ENCODE measurements around the gene HM13. TPM values are rescaled to one million over a fixed set of nuclear protein-coding genes. Genes with fewer than 3 reads are reported as not detected.

The HM13 gene
- total and polyA plus RNA-seq, 4 donors, result 57.6 to 210 (median 99.1) TPM

GRCh38 chr20:31473331-31474096 lies 40.7 kb upstream of the HM13 start:
- no peaks in the 10 kb centered on the region for H3K36me3 ChIP-seq (ENCODE audit: control insufficient read depth in 4 of 4, insufficient read depth in 3 of 4, low read depth in 1 of 4, low read length in 3 of 4)
- H3K27me3 ChIP-seq (ENCODE audit: control insufficient read depth in 4 of 4, insufficient read depth in 4 of 4, low read length in 3 of 4), result peaks cover 3 to 12% (median 8%) of the 10 kb centered on the region in 4 donors
- WGBS, result 85% methylated on average over 5 of the region's 5 CpGs
- TF ChIP-seq HNF4G (IDR thresholded peaks at IDR 0.05) (no peak), RAD21 (IDR thresholded peaks at IDR 0.05) (no peak), SP1 (IDR thresholded peaks at IDR 0.05) (no peak), RXRA (IDR thresholded peaks at IDR 0.05) (no peak), NR2F2 (IDR thresholded peaks at IDR 0.05) (no peak), HNF4A (conservative IDR thresholded peaks at IDR 0.05) (no peak), MAX (IDR thresholded peaks at IDR 0.05) (no peak), GABPA (IDR thresholded peaks at IDR 0.05 in 1 of 2, conservative IDR thresholded peaks at IDR 0.05 in 1 of 2) (no peak), JUND (IDR thresholded peaks at IDR 0.05) (no peak), EGR1 (IDR thresholded peaks at IDR 0.05; ENCODE audit: low read depth in 2 of 2) (no peak), FOXA1 (IDR thresholded peaks at IDR 0.05) (no peak), ZBTB33 (IDR thresholded peaks at IDR 0.05) (no peak)
- TF ChIP-seq, protein P1, sequence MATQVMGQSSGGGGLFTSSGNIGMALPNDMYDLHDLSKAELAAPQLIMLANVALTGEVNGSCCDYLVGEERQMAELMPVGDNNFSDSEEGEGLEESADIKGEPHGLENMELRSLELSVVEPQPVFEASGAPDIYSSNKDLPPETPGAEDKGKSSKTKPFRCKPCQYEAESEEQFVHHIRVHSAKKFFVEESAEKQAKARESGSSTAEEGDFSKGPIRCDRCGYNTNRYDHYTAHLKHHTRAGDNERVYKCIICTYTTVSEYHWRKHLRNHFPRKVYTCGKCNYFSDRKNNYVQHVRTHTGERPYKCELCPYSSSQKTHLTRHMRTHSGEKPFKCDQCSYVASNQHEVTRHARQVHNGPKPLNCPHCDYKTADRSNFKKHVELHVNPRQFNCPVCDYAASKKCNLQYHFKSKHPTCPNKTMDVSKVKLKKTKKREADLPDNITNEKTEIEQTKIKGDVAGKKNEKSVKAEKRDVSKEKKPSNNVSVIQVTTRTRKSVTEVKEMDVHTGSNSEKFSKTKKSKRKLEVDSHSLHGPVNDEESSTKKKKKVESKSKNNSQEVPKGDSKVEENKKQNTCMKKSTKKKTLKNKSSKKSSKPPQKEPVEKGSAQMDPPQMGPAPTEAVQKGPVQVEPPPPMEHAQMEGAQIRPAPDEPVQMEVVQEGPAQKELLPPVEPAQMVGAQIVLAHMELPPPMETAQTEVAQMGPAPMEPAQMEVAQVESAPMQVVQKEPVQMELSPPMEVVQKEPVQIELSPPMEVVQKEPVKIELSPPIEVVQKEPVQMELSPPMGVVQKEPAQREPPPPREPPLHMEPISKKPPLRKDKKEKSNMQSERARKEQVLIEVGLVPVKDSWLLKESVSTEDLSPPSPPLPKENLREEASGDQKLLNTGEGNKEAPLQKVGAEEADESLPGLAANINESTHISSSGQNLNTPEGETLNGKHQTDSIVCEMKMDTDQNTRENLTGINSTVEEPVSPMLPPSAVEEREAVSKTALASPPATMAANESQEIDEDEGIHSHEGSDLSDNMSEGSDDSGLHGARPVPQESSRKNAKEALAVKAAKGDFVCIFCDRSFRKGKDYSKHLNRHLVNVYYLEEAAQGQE (IDR thresholded peaks at IDR 0.05), result no peak
- no peak for DNase-seq (ENCODE audit: low spot score)
- no peak overlapping the region for H3K9ac ChIP-seq (ENCODE audit: low read depth in 1 of 2, low read length in 2 of 2)
- peaks cover 0 to 8% (median under 1%) of the 10 kb centered on the region in 4 donors for H3K4me1 ChIP-seq (ENCODE audit: control insufficient read depth in 4 of 4, insufficient read depth in 4 of 4, low read length in 3 of 4)
- H3K27ac ChIP-seq (ENCODE audit: low read depth in 1 of 2, low read length in 2 of 2), result no peak overlapping the region
- no peaks in the 10 kb centered on the region for H3K9me3 ChIP-seq (ENCODE audit: control insufficient read depth in 4 of 4, low read length in 3 of 4)
- no peak overlapping the region for H3K4me3 ChIP-seq (ENCODE audit: low read depth in 1 of 3, low read length in 3 of 3)

DNA sequence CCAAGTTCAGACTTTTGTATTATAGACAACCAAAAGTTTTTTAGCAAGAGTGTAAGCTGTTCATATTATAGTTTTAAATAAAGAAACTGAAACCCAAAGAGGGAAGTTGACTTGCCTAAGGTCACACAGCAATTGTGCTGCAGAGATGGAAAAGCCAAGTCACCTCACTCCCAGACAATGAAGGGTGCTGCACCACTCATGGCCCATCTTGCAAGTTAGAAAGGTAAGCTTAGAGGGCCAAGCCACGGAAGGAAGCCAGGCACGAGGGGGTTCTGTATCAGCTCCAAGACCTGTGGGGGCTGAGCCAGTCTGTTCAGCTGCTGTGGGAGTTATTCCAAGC lies 40.2 kb upstream of the HM13 start:
- no peak for DNase-seq (ENCODE audit: low spot score)
- Histone ChIP-seq H3K4me1 (ENCODE audit: control insufficient read depth in 4 of 4, insufficient read depth in 4 of 4, low read length in 3 of 4) (peaks cover 0 to 8% (median under 1%) of the 10 kb centered on the region in 4 donors), H3K9me3 (ENCODE audit: control insufficient read depth in 4 of 4, low read length in 3 of 4) (no peaks in the 10 kb centered on the region), H3K27ac (ENCODE audit: low read depth in 1 of 2, low read length in 2 of 2) (no peak overlapping the region), H3K27me3 (ENCODE audit: control insufficient read depth in 4 of 4, insufficient read depth in 4 of 4, low read length in 3 of 4) (peaks cover 3 to 12% (median 8%) of the 10 kb centered on the region in 4 donors), H3K4me3 (ENCODE audit: low read depth in 1 of 3, low read length in 3 of 3) (no peak overlapping the region), H3K9ac (ENCODE audit: low read depth in 1 of 2, low read length in 2 of 2) (no peak overlapping the region), H3K36me3 (ENCODE audit: control insufficient read depth in 4 of 4, insufficient read depth in 3 of 4, low read depth in 1 of 4, low read length in 3 of 4) (no peaks in the 10 kb centered on the region)
- TF ChIP-seq FOXA2 (IDR thresholded peaks at IDR 0.05) (no peak), RXRA (IDR thresholded peaks at IDR 0.05) (no peak), MAX (IDR thresholded peaks at IDR 0.05) (no peak), FOXA1 (IDR thresholded peaks at IDR 0.05) (no peak), SP1 (IDR thresholded peaks at IDR 0.05) (no peak), GABPA (IDR thresholded peaks at IDR 0.05 in 1 of 2, conservative IDR thresholded peaks at IDR 0.05 in 1 of 2) (no peak), RAD21 (IDR thresholded peaks at IDR 0.05) (no peak), YY1 (IDR thresholded peaks at IDR 0.05) (no peak), NR2F2 (IDR thresholded peaks at IDR 0.05) (no peak), CTCF (IDR thresholded peaks at IDR 0.05; ENCODE audit: low read depth, low read length, missing input control) (no peak), HNF4G (IDR thresholded peaks at IDR 0.05) (no peak), ATF3 (IDR thresholded peaks at IDR 0.05) (no peak), HNF4A (conservative IDR thresholded peaks at IDR 0.05) (no peak), JUND (IDR thresholded peaks at IDR 0.05) (no peak), TAF1 (conservative IDR thresholded peaks at IDR 0.05) (no peak), EGR1 (IDR thresholded peaks at IDR 0.05; ENCODE audit: low read depth in 2 of 2) (no peak)
- TF ChIP-seq, protein P1 (IDR thresholded peaks at IDR 0.05), result no peak
- 55% methylated on average over 2 of the region's 2 CpGs for WGBS

All from liver (tissue), 9 donors.